ENCODE measurements around the gene CCDC86. TPM values are rescaled to one million over a fixed set of nuclear protein-coding genes. Genes with fewer than 3 reads are reported as not detected.
A peak's percentile ranks its signal among the peaks of the same experiment; 100 is the strongest.

The CCDC86 gene, protein sequence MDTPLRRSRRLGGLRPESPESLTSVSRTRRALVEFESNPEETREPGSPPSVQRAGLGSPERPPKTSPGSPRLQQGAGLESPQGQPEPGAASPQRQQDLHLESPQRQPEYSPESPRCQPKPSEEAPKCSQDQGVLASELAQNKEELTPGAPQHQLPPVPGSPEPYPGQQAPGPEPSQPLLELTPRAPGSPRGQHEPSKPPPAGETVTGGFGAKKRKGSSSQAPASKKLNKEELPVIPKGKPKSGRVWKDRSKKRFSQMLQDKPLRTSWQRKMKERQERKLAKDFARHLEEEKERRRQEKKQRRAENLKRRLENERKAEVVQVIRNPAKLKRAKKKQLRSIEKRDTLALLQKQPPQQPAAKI
- 9.7 and 11.4 TPM in 2 replicates for total RNA-seq (2014; rRNA removed; shearing (Covaris generic); ENCODE audit: low replicate concordance)

DNA sequence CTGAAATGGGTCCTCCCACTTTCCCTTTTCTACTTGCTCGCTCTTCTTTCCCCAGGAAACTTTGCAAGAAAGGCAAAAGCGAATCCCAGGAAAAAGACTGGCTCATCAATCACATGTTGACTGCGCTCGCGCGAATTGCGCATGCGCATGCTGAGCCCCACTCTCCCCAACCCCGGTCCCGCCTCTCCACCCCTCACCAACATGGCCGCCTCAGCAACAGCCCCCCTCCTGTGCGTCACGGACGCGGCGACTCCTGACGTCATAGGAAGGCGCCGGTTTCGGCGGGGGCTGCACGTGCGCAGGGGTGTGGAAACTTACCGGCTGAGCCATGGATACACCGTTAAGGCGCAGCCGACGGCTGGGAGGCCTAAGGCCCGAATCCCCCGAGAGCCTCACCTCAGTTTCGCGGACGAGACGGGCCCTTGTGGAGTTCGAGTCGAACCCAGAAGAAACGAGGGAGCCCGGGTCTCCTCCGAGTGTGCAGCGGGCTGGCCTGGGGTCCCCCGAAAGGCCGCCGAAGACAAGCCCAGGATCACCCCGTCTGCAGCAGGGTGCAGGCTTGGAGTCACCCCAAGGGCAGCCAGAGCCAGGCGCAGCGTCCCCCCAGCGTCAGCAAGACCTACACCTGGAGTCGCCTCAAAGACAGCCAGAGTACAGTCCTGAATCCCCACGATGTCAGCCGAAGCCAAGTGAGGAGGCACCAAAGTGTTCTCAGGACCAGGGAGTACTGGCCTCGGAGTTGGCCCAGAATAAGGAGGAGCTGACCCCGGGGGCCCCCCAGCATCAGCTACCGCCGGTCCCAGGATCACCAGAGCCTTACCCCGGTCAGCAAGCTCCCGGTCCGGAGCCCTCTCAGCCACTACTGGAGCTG is at the start of gene CCDC86:
Gene CCDC86, plus strand, starts transcription at position 317 of the 871 bp plus-strand sequence. Its CDS starts 12 bp downstream, at position 329.
- DNase-seq, result peak; percentile 96
- Histone ChIP-seq H3K36me3 (peaks cover 17% of the 10 kb centered on the region), H3K27me3 (no peaks in the 10 kb centered on the region), H3K9me3 (no peaks in the 10 kb centered on the region), H3K4me3 (peak within 1 kb of the TSS; percentile 96)

DNA sequence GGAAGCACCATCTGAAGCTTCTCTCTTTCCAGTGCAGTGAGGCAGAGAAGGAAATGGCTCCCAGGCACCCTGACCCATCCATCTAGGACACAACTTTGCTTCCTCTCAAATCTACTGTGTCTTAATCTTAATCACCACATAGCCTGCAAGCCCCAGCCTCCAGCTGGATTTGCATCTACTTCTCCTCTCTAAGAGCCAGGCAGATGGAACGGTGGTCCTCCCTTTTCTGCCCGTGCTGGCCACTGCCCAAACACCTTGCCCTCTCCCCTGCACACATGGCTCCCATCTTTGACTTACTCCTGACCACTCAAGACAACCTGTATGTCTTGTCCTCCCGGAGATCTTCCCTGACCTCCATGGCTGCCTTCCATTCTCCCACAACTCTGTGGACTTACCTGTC is 49.4 kb upstream of the CCDC86 start:
- Histone ChIP-seq H3K4me3 (no peak overlapping the region), H3K36me3 (no peaks in the 10 kb centered on the region), H3K27me3 (no peaks in the 10 kb centered on the region), H3K9me3 (no peaks in the 10 kb centered on the region)
- DNase-seq, result no peak

DNA sequence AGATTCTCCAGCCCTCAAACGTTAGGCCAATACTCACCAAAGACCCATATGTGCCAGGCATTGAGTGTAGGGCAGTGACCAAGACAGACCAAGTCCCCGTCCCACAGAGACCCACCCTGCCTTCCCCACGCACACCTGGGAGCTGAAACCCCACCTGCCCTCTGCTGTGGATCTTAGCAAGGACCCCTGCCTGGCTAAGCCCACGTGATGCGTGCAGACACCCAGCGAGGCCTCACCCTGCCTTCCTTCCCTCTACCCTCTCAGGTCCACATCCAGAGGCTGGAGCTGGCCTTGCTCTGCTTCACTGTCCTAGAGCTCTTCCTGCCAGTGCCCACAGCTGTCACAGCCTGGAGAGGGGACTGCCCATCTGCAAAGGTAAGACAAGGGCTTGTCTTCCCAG is 46.6 kb upstream of the CCDC86 start:
- no peaks in the 10 kb centered on the region; the same call in 1 of the 2 replicates for H3K27me3 ChIP-seq
- DNase-seq, result no peak

DNA sequence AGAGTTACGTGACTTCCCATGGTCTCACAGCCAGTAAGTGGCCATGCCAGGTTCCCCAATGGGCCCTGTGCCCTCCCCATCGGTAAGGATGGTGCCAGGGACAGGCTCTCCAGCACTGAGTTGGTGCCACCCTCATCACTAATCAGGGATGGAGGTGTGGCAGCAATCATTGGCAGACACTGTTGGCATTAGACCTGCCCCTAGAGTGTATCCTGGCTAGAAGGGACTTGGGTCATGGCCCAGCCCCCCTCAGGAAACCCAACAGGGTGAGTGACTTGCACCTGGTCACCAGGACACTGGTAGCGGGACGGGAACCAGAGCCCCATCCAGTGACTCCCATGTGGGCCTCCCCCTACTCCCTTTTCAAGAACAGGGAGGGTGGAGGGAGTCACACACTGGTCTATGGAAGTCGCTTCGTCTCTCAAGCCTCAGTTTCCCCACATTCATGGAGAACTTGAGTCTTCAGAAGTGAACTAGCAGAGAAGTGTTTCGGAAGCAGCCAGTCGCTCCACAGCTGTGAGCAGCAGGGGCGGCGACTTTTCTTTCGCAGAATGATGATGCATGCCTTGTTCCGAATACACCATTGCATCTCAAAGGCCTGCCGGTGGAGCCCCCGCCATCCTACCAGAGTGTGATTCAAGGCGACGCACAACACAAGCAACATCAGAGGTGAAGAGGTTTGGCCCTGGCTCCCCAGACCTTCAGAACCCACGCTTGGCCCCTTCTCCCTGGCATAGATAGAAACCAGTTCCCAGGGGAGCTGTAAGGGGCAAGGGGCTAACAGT is 43.9 kb upstream of the CCDC86 start:
- Histone ChIP-seq H3K9me3 (no peaks in the 10 kb centered on the region), H3K4me3 (no peak overlapping the region), H3K36me3 (no peaks in the 10 kb centered on the region), H3K27me3 (peaks cover 2% of the 10 kb centered on the region; the same call in 1 of the 2 replicates)
- no peak for DNase-seq

More for the DNA sequence above, 46.6 kb upstream of the CCDC86 start:
- H3K9me3 ChIP-seq, result no peaks in the 10 kb centered on the region
- no peaks in the 10 kb centered on the region for H3K36me3 ChIP-seq
- no peak overlapping the region for H3K4me3 ChIP-seq

DNA sequence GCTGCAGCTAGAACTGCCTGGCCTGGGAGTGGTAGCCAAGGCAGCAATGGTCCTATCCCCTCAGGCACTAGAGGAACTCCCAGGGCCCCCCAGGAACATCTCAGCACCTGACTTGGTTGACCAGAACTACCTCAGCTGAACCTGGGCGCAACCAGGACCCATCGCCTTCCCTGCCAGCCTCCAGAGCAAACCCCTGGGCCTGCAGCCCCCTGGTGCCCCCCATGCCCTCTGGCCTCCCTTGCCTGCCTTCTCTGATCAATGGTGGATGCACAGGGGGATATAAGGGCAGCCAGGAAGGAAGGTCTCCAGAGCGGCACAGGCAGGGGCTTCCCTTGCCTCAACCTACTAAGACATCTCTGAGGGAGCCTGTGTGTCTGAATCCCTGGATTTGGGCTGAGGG is 43.3 kb upstream of the CCDC86 start:
- H3K9me3 ChIP-seq, result no peaks in the 10 kb centered on the region
- no peak overlapping the region for H3K4me3 ChIP-seq
- no peak for DNase-seq
- peaks cover 2% of the 10 kb centered on the region; the same call in 1 of the 2 replicates for H3K27me3 ChIP-seq
- H3K36me3 ChIP-seq, result no peaks in the 10 kb centered on the region

DNA sequence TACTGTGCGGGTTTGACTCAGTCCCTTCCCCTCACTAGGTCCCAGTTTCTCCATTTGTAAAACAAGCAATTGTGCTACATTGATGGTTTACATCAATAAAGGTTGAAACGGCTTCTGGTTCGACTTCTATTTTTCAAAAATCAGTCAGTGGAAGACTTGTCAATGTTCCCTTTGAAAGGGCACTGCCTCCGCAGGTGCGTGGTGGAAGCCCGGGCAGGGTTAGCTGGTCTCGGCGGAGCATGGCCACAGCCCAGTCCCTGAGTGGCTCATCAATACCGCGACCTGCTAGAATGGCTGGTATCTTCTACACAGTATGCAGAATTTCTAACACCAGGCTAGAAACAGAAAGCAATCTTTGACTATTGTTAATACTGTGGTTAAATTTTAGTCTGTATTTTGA is 40.7 kb upstream of the CCDC86 start:
- Histone ChIP-seq H3K36me3 (no peaks in the 10 kb centered on the region), H3K9me3 (no peaks in the 10 kb centered on the region), H3K27me3 (peaks cover 2% of the 10 kb centered on the region; the same call in 1 of the 2 replicates), H3K4me3 (no peak overlapping the region)
- DNase-seq, result no peak

DNA sequence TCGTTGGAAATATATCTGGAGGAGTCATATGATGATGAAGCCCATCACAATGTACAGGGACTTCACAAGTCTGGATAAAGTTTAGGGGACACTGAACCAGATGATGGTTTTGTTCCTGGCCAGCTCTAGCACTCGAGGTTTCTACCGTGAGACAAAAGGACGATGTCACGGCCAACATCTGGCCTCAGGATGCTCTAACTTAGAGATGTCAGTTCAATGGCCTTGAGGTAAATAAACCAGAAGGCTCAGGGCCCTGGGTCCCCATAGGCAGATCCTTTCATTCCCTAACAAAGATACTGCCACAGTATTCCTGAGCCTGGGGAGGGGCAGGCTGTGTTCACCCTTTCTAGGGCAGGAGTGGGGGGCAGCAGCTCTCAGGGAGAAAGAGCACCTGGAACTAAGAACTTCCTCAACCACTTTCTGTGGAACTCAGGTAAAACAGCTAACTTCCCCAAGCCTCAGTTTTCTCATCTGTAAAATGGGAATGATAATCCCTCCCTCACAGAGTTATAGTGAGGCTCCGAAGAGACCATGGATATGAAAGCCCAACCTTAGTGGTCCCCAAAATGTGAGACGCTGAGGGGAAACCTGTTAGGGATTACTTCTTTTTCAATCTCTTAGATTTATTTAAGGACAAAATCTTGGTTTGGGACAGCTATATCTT is 38.5 kb upstream of the CCDC86 start:
- Histone ChIP-seq H3K36me3 (no peaks in the 10 kb centered on the region), H3K27me3 (peaks cover 2% of the 10 kb centered on the region; the same call in 1 of the 2 replicates)
- no peak for DNase-seq

DNA sequence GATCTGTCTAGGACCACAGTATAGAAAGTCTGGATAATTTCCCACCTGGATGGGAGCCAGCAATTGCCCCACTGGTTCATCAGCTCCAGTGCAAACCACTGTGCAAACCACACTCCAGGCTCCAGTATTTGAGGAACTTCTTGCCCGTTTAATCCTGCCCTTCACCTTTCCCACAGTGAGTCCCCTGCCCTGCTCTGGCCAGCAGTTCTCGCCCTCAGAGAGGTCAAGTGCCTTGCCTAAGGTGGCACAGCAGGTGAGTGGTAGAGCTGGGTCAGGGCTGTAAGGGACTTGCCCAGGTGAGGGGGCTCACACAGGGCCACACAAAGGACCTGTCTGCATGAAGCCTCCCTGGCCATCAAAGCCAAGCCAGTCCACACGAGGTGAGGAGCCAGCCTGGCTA is 32.7 kb upstream of the CCDC86 start:
- H3K36me3 ChIP-seq, result no peaks in the 10 kb centered on the region
- H3K9me3 ChIP-seq, result no peaks in the 10 kb centered on the region
- H3K27me3 ChIP-seq, result no peaks in the 10 kb centered on the region
- no peak overlapping the region for H3K4me3 ChIP-seq
- DNase-seq, result no peak

More for the DNA sequence above, 38.5 kb upstream of the CCDC86 start:
- H3K4me3 ChIP-seq, result no peak overlapping the region
- no peaks in the 10 kb centered on the region for H3K9me3 ChIP-seq

DNA sequence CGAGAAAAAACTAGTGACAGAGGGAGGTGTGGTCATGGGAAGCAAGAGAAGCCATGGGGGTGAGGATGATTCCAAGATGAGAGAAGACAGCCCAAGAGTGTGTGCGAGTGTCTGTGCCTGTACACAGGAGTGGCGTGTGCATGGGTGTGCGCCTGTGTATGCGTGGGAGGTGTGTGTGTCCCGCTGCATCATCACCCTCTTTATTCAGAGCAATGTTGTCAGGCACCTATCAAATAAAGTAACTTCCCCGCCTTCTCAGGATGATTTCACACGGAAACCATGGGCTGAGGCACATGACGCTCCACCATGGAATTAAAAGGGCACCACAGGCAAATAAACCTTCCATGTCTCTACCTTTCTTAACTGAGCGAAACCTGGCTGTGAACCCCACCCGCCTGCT is 32.2 kb upstream of the CCDC86 start:
- Histone ChIP-seq H3K9me3 (no peaks in the 10 kb centered on the region), H3K36me3 (no peaks in the 10 kb centered on the region), H3K4me3 (no peak overlapping the region), H3K27me3 (no peaks in the 10 kb centered on the region)
- no peak for DNase-seq

DNA sequence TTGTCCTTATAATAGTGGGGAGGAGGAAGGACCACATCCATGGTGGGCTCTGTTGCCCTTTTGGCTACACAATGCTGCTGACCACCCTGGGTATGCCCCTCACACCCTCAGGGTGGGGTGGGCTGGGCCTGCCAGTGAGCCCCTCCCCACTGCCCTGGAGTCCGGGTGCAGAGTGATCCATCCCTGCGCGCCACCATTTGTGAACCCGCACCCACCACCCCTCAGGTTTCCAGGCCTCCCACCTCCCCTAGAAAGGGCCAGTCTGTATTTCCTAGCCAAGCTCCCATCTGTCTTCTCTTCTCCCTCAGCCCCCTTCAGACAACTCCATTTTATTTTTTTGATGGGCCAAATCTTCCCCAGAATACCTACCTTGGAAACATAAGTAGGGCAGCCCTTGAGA is 31.8 kb upstream of the CCDC86 start:
- H3K27me3 ChIP-seq, result no peaks in the 10 kb centered on the region

DNA sequence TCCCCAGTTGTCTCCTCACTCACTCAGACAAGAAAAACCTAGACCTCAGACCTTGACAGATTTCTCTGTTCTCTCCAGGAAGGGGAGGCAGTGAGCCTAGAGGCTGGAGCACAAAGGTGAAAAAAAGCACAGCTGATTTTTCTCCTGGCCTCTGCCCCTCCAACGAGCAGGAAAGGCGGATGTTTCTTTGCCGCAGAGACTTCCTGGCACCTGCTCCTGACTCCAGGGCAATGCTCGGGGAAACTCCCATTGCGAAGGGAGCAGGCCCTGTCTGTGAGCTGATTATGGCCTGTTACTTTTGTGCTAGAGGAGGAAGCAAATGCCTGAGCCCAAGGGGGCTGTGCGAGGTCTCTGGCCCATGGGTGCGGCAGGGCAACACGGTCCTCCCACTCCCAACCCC is 31.3 kb upstream of the CCDC86 start:
- Histone ChIP-seq H3K4me3 (no peak overlapping the region), H3K27me3 (no peaks in the 10 kb centered on the region), H3K9me3 (no peaks in the 10 kb centered on the region), H3K36me3 (no peaks in the 10 kb centered on the region)
- no peak for DNase-seq

More for the DNA sequence above, 31.8 kb upstream of the CCDC86 start:
- Histone ChIP-seq H3K9me3 (no peaks in the 10 kb centered on the region), H3K4me3 (no peak overlapping the region), H3K36me3 (no peaks in the 10 kb centered on the region)
- DNase-seq, result no peak

DNA sequence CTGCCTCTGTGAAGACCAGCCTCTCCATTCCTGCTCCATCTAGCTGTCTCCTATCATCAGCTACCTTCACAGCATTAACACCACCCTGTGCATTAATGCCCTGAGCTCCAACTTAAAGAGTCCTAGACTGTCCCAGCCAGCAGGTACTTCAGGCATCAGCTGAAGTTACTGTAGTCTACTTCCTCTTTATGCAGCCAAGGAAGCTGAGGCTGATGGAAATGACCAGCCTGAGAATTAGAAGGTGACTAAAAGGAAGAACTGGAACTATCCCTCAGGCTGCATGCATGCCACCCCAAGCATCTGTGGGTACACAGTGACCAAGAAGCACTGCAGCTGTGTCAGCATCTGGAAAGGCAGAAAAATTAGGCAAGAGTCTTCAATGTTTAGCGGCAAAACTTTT is 28.6 kb upstream of the CCDC86 start:
- Histone ChIP-seq H3K4me3 (no peak overlapping the region), H3K36me3 (no peaks in the 10 kb centered on the region), H3K9me3 (peaks cover 10% of the 10 kb centered on the region), H3K27me3 (no peaks in the 10 kb centered on the region)
- DNase-seq, result no peak

DNA sequence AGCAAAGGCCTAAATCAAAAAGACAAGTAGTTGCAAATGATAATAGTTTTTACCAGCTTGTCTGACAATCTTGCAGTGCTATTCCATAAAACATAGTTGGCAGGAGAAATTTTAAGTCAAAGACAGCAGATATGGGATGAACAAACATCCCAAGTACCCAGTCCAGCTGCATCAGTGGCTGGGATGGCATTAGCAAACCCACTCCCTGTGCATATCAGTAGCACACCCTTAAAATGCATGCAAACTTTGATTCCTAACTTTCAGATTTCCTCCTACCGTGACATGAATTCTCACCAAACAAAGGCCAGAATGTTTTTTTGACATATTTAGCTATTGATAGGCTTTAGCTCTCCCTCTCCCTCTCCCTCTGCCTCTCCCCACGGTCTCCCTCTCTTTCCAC is 27.8 kb upstream of the CCDC86 start:
- Histone ChIP-seq H3K27me3 (no peaks in the 10 kb centered on the region), H3K36me3 (no peaks in the 10 kb centered on the region), H3K4me3 (no peak overlapping the region), H3K9me3 (peaks cover 10% of the 10 kb centered on the region)
- DNase-seq, result no peak

DNA sequence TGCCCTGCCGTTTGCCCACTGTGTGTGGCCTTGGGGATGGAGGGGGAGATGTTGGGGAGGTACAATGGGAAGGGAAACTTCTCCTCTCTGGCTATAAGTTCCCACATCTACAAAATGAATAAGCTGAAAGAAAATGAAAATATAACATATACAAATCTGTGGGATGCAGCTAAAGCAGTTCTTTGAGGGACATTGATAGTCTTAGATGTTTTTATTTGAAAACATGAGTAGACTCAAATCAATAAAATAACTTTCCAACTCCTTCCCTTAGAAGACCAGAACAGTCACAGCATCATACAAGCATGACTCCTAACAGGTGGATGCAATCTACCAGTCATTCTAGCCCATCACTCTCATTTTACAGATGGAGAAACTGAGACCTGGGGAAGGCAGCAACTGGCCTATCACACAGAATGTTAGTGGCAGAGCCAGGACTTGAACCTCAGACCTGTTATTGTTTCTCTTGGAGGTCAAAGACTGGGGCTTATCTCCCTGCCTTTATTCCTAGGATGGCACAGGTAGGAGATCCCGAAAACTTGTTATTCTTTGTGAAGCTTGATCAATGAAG is 25.2 kb upstream of the CCDC86 start:
- no peak for DNase-seq
- Histone ChIP-seq H3K36me3 (no peaks in the 10 kb centered on the region), H3K27me3 (no peaks in the 10 kb centered on the region), H3K9me3 (peaks cover 10% of the 10 kb centered on the region), H3K4me3 (no peak overlapping the region)

DNA sequence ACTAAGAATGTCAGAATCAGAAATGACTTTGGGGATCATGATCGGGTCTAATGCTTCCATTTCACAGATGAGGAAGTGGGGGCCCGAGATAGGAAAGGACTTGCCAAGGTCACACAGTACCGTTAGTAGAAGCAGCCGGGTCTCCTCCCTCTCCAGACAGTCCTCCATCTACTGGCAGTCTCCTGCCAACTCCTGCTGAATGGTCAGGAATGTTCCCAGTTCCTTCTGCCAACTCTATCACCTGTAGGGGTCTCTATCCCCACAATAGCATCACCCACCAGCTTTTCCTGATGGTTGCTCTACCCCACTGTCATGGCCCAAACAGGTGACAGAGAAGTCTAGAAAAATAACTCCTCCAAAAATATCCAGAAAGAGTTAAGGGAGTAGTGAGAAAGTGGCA is 23.9 kb upstream of the CCDC86 start:
- H3K4me3 ChIP-seq, result no peak overlapping the region
- no peaks in the 10 kb centered on the region for H3K36me3 ChIP-seq
- peaks cover 10% of the 10 kb centered on the region for H3K9me3 ChIP-seq
- H3K27me3 ChIP-seq, result no peaks in the 10 kb centered on the region
- DNase-seq, result no peak
